H1 (cell line): ENCODE measurements around the gene NAT10.

Source experiments
- CEBPB ChIP-seq: IDR thresholded peaks from 2 replicates; pipeline ENCODE4 v1.6.1; 2012; ENCODE audit warnings: low read depth, low read length
- EP300 ChIP-seq, 2 experiments: IDR thresholded peaks; 1 replicate in 1 of 2; 2 replicates in 1 of 2; pipeline ENCODE4 v1.6.1; 2011 to 2012; ENCODE audit warnings: low read depth in 2 of 2, low read length in 2 of 2, mild to moderate bottlenecking in 2 of 2, borderline replicate concordance in 1 of 2, inconsistent platforms in 1 of 2, moderate library complexity in 1 of 2
- GTF2F1 ChIP-seq: IDR thresholded peaks from 2 replicates; pipeline ENCODE4 v1.6.1; 2012; ENCODE audit warnings: low read depth, low read length, improper control_type of control experiment, borderline replicate concordance
- JUN ChIP-seq: IDR thresholded peaks from 2 replicates; pipeline ENCODE4 v1.6.1; 2011; ENCODE audit warnings: low read depth, mild to moderate bottlenecking, improper control_type of control experiment, low read length
- PHF8 ChIP-seq: fragments of 200-600 bp; sonication (generic); conservative IDR thresholded peaks from 2 replicates; pipeline ENCODE4 v1.7.1; 2012; ENCODE audit warnings: low read depth, mild to moderate bottlenecking, inconsistent platforms, low read length, moderate library complexity
- POLR2AphosphoS5 ChIP-seq: IDR thresholded peaks from 2 replicates; pipeline ENCODE4 v1.6.1; 2011; ENCODE audit warnings: low read depth, low read length
- SIRT6 ChIP-seq: IDR thresholded peaks from one replicate; pipeline ENCODE4 v1.7.1; 2012; ENCODE audit warnings: low read length, inconsistent platforms
- SRF ChIP-seq: IDR thresholded peaks from 2 replicates; pipeline ENCODE4 v1.6.1; 2011; ENCODE audit warnings: mild to moderate bottlenecking, low read depth, low read length, moderate library complexity
- TAF1 ChIP-seq: IDR thresholded peaks from 2 replicates; pipeline ENCODE4 v1.6.1; 2011; ENCODE audit warnings: mild to moderate bottlenecking, low read depth, low read length
- YY1 ChIP-seq: IDR thresholded peaks from 2 replicates; pipeline ENCODE4 v1.6.1; 2011; ENCODE audit warnings: low read depth, mild to moderate bottlenecking, low read length
- ZNF274 ChIP-seq: IDR thresholded peaks from 2 replicates; pipeline ENCODE4 v1.7.0; 2012; ENCODE audit warnings: low read length, borderline replicate concordance; ENCODE audit errors: extremely low read depth
- TF ChIP-seq, protein P1 (sequence below), 3 experiments: IDR thresholded peaks; 1 replicate in 2 of 3; 2 replicates in 1 of 3; pipeline versions ENCODE4 v1.5.1 to v1.6.1; 2011; ENCODE audit warnings: low read length in 3 of 3, mild to moderate bottlenecking in 3 of 3, inconsistent platforms in 2 of 3, low read depth in 1 of 3, moderate library complexity in 1 of 3; ENCODE audit not compliant: insufficient read depth in 1 of 3; ENCODE audit errors: control extremely low read depth in 1 of 3

DNA sequence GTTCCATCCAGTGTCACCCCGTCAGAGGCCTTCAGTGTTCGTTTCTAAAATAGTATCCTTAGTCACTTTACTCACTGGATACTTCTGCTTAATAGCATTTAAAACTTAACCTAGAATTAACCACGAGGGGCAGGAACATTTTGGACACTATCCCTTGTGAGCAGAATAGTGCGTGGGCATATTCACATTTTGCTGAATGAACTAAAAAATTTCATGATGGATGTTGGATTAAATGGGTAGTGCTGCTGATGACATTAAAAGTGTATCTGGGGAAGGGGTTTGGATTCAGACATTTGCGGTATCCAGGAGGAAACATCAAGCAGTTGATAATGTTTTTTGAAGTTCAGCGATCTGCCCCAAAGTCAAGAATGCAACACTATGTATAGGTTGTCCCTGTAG is 750 bp upstream of the NAT10 start:
- TF ChIP-seq PHF8: no peak
- TF ChIP-seq SRF: no peak
- no peak for TF ChIP-seq EP300 (IDR thresholded peaks at IDR 0.05; ENCODE audit: borderline replicate concordance in 1 of 2, low read depth in 2 of 2, low read length in 2 of 2)
- TF ChIP-seq, protein P1, sequence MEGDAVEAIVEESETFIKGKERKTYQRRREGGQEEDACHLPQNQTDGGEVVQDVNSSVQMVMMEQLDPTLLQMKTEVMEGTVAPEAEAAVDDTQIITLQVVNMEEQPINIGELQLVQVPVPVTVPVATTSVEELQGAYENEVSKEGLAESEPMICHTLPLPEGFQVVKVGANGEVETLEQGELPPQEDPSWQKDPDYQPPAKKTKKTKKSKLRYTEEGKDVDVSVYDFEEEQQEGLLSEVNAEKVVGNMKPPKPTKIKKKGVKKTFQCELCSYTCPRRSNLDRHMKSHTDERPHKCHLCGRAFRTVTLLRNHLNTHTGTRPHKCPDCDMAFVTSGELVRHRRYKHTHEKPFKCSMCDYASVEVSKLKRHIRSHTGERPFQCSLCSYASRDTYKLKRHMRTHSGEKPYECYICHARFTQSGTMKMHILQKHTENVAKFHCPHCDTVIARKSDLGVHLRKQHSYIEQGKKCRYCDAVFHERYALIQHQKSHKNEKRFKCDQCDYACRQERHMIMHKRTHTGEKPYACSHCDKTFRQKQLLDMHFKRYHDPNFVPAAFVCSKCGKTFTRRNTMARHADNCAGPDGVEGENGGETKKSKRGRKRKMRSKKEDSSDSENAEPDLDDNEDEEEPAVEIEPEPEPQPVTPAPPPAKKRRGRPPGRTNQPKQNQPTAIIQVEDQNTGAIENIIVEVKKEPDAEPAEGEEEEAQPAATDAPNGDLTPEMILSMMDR (IDR thresholded peaks at IDR 0.05; ENCODE audit: control extremely low read depth in 1 of 3, insufficient read depth in 1 of 3, low read depth in 1 of 3, low read length in 3 of 3): no peak
- TF ChIP-seq CEBPB: no peak
- TF ChIP-seq GTF2F1: no peak
- no peak for TF ChIP-seq JUN
- no peak for TF ChIP-seq YY1
- no peak for TF ChIP-seq SIRT6
- no peak for TF ChIP-seq ZNF274
- TF ChIP-seq TAF1: no peak
- no peak for TF ChIP-seq POLR2AphosphoS5
